ENCODE results near the gene SORL1. TPM values are rescaled to one million over a fixed set of nuclear protein-coding genes. Genes with fewer than 3 reads are reported as not detected.

The SORL1 gene
- polyA plus RNA-seq, 1 donor from 2014 or later, result 6.5 TPM

GRCh38 chr11:121520243-121521144, 68.4 kb downstream of the SORL1 start:
- no peaks in the 10 kb centered on the region for H4K20me1 ChIP-seq (ENCODE audit: insufficient read depth)
- H3K9ac ChIP-seq (ENCODE audit: low read length), result no peak overlapping the region
- peaks cover 3% of the 10 kb centered on the region for H3K9me3 ChIP-seq (ENCODE audit: low read length)
- no peaks in the 10 kb centered on the region for H3K36me3 ChIP-seq (ENCODE audit: insufficient read depth, low read length)
- no peak overlapping the region for H3K4me2 ChIP-seq (ENCODE audit: low read length)
- no peaks in the 10 kb centered on the region for H3F3A ChIP-seq (ENCODE audit: insufficient read depth, low read length, poor library complexity, severe bottlenecking)
- no peaks in the 10 kb centered on the region for H3K79me2 ChIP-seq (replicated peaks; ENCODE audit: insufficient read depth, low read length)
- H2AFZ ChIP-seq (ENCODE audit: low read depth, low read length), result no peak overlapping the region
- no peaks in the 10 kb centered on the region for H3K27me3 ChIP-seq (ENCODE audit: insufficient read depth, low read depth, low read length)
- H3K27ac ChIP-seq (ENCODE audit: low read length), result no peak overlapping the region
- no peaks in the 10 kb centered on the region for H3K9me2 ChIP-seq (ENCODE audit: insufficient read depth, low read length)
- H3K4me3 ChIP-seq (ENCODE audit: low read length), result no peak overlapping the region
- TF ChIP-seq RAD21 (conservative IDR thresholded peaks at IDR 0.05) (no peak), MXI1 (conservative IDR thresholded peaks at IDR 0.05; ENCODE audit: poor library complexity, severe bottlenecking) (no peak), EZH2 (IDR thresholded peaks at IDR 0.05; ENCODE audit: borderline replicate concordance, insufficient read depth, low read length, poor library complexity, severe bottlenecking) (no peak), EP300 (conservative IDR thresholded peaks at IDR 0.05; ENCODE audit: poor library complexity, severe bottlenecking) (no peak), POLR2AphosphoS5 (IDR thresholded peaks at IDR 0.05) (no peak), TAF1 (IDR thresholded peaks at IDR 0.05; ENCODE audit: low read depth) (no peak), CTCF (IDR thresholded peaks at IDR 0.05; ENCODE audit: poor library complexity, severe bottlenecking) (no peak), REST (IDR thresholded peaks at IDR 0.05; ENCODE audit: borderline replicate concordance) (no peak), SMC3 (conservative IDR thresholded peaks at IDR 0.05; ENCODE audit: poor library complexity) (no peak)

- Histone ChIP-seq H4K20me1 (ENCODE audit: insufficient read depth) (no peaks in the 10 kb centered on the region), H3K9me2 (ENCODE audit: insufficient read depth, low read length) (no peaks in the 10 kb centered on the region), H3K4me3 (ENCODE audit: low read length) (peak overlapping the region; percentile 13), H3K9me3 (ENCODE audit: low read length) (peaks cover 3% of the 10 kb centered on the region), H3K79me2 (replicated peaks; ENCODE audit: insufficient read depth, low read length) (no peaks in the 10 kb centered on the region), H3K27ac (ENCODE audit: low read length) (peak overlapping the region; percentile 34), H3F3A (ENCODE audit: insufficient read depth, low read length, poor library complexity, severe bottlenecking) (no peaks in the 10 kb centered on the region), H3K27me3 (ENCODE audit: insufficient read depth, low read depth, low read length) (no peaks in the 10 kb centered on the region), H3K9ac (ENCODE audit: low read length) (no peak overlapping the region), H3K4me2 (ENCODE audit: low read length) (no peak overlapping the region), H3K36me3 (ENCODE audit: insufficient read depth, low read length) (no peaks in the 10 kb centered on the region), H2AFZ (ENCODE audit: low read depth, low read length) (no peak overlapping the region)
- no peak for TF ChIP-seq SMC3 (conservative IDR thresholded peaks at IDR 0.05; ENCODE audit: poor library complexity)
- TF ChIP-seq EP300 (conservative IDR thresholded peaks at IDR 0.05; ENCODE audit: poor library complexity, severe bottlenecking), result no peak
- no peak for TF ChIP-seq MXI1 (conservative IDR thresholded peaks at IDR 0.05; ENCODE audit: poor library complexity, severe bottlenecking)
- no peak for TF ChIP-seq TAF1 (IDR thresholded peaks at IDR 0.05; ENCODE audit: low read depth)
- TF ChIP-seq EZH2 (IDR thresholded peaks at IDR 0.05; ENCODE audit: borderline replicate concordance, insufficient read depth, low read length, poor library complexity, severe bottlenecking), result no peak
- no peak for TF ChIP-seq RAD21 (conservative IDR thresholded peaks at IDR 0.05)
- TF ChIP-seq REST (IDR thresholded peaks at IDR 0.05; ENCODE audit: borderline replicate concordance), result no peak
- no peak for TF ChIP-seq POLR2AphosphoS5 (IDR thresholded peaks at IDR 0.05)
- TF ChIP-seq CTCF (IDR thresholded peaks at IDR 0.05; ENCODE audit: poor library complexity, severe bottlenecking), result no peak
Observed at GRCh38 chr11:121521145-121522042, 69.3 kb downstream of the SORL1 start.

Data from neural cell (in vitro differentiated cells).